ENCODE data around the gene ABCF3.
"Not testable (repeated sequence)": the region's sequence is repeated elsewhere in the genome, so short reads cannot be mapped to it uniquely, and the experiment has no call there.

ABCF3 gene

GRCh38 chr3:184156522-184156955 is 29.5 kb upstream of the ABCF3 start:
- no peak for DNase-seq (ENCODE audit: low read depth)
- H3K4me3 ChIP-seq (ENCODE audit: low read depth, low read length): peak overlapping the region; percentile 79
- TF ChIP-seq CTCF (IDR thresholded peaks at IDR 0.05; ENCODE audit: insufficient read depth, low read depth, low read length, missing control alignments): no peak

- H3K4me3 ChIP-seq (ENCODE audit: low read depth, low read length): peak overlapping the region; percentile 79
- no peak for DNase-seq (ENCODE audit: low read depth)
- TF ChIP-seq CTCF (IDR thresholded peaks at IDR 0.05; ENCODE audit: insufficient read depth, low read depth, low read length, missing control alignments): no peak
Measured at GRCh38 chr3:184157206-184157605, 28.8 kb upstream of the ABCF3 start.

- TF ChIP-seq CTCF (IDR thresholded peaks at IDR 0.05; ENCODE audit: insufficient read depth, low read depth, low read length, missing control alignments): no peak
Measured at GRCh38 chr3:184158404-184158803, 27.6 kb upstream of the ABCF3 start.

GRCh38 chr3:184160456-184160855 is 25.5 kb upstream of the ABCF3 start:
- DNase-seq (ENCODE audit: low read depth): peak; percentile 54
- no peak for TF ChIP-seq CTCF (IDR thresholded peaks at IDR 0.05; ENCODE audit: insufficient read depth, low read depth, low read length, missing control alignments)
- H3K4me3 ChIP-seq (ENCODE audit: low read depth, low read length): no peak overlapping the region

More at GRCh38 chr3:184158404-184158803, 27.6 kb upstream of the ABCF3 start:
- no peak for DNase-seq (ENCODE audit: low read depth)
- no peak overlapping the region for H3K4me3 ChIP-seq (ENCODE audit: low read depth, low read length)

- DNase-seq (ENCODE audit: low read depth); H3K4me3 ChIP-seq (ENCODE audit: low read depth, low read length): not testable (repeated sequence)
Measured at GRCh38 chr3:184162571-184163070, 23.4 kb upstream of the ABCF3 start.

- no peak for TF ChIP-seq CTCF (IDR thresholded peaks at IDR 0.05; ENCODE audit: insufficient read depth, low read depth, low read length, missing control alignments)
- DNase-seq (ENCODE audit: low read depth): no peak
- H3K4me3 ChIP-seq (ENCODE audit: low read depth, low read length): no peak overlapping the region
Measured at GRCh38 chr3:184164648-184165330, 21.2 kb upstream of the ABCF3 start.

GRCh38 chr3:184165543-184165942 is 20.5 kb upstream of the ABCF3 start:
- no peak overlapping the region for H3K4me3 ChIP-seq (ENCODE audit: low read depth, low read length)
- no peak for TF ChIP-seq CTCF (IDR thresholded peaks at IDR 0.05; ENCODE audit: insufficient read depth, low read depth, low read length, missing control alignments)
- no peak for DNase-seq (ENCODE audit: low read depth)
